Activated T-cell treated with anti-CD3 and anti-CD28 coated beads for 48 hours (primary cell): Measurements from ENCODE around the gene UNC5C.

ENCODE experiments used
- DNase-seq: peaks from one replicate; pipeline ENCODE4 v3.0.0-alpha.2; 2020; ENCODE audit warnings: low read depth

UNC5C gene

GRCh38 chr4:95398217-95398616 is 150.6 kb downstream of the UNC5C start:
- DNase-seq, result no peak

GRCh38 chr4:95394752-95395306 is 153.9 kb downstream of the UNC5C start:
- no peak for DNase-seq

- no peak for DNase-seq
These were observed 155.0 kb downstream of the UNC5C start for GRCh38 chr4:95393821-95394220.

GRCh38 chr4:95388911-95389310 is 159.9 kb downstream of the UNC5C start:
- DNase-seq, result no peak

- DNase-seq, result no peak
These were observed 161.1 kb downstream of the UNC5C start for GRCh38 chr4:95387719-95388118.

- no peak for DNase-seq
These were observed 162.4 kb downstream of the UNC5C start for GRCh38 chr4:95386410-95386809.

GRCh38 chr4:95381843-95382580 is 166.8 kb downstream of the UNC5C start:
- DNase-seq, result no peak

- no peak for DNase-seq
These were observed 169.1 kb downstream of the UNC5C start for GRCh38 chr4:95379633-95380032.

GRCh38 chr4:95377366-95377900 is 171.3 kb downstream of the UNC5C start:
- DNase-seq, result no peak

GRCh38 chr4:95371476-95372224 is 177.1 kb downstream of the UNC5C start:
- DNase-seq, result no peak

GRCh38 chr4:95367824-95368223 is 180.9 kb downstream of the UNC5C start:
- no peak for DNase-seq

GRCh38 chr4:95363966-95364365 is 184.8 kb downstream of the UNC5C start:
- DNase-seq, result no peak

GRCh38 chr4:95363559-95363925 is 185.2 kb downstream of the UNC5C start:
- DNase-seq, result no peak

- no peak for DNase-seq
These were observed 185.7 kb downstream of the UNC5C start for GRCh38 chr4:95362906-95363558.

- DNase-seq, result no peak
These were observed 186.7 kb downstream of the UNC5C start for GRCh38 chr4:95362066-95362465.

- DNase-seq, result no peak
These were observed 187.1 kb downstream of the UNC5C start for GRCh38 chr4:95361696-95361965.

GRCh38 chr4:95360906-95361695 is 187.7 kb downstream of the UNC5C start:
- DNase-seq, result no peak

- no peak for DNase-seq
These were observed 188.4 kb downstream of the UNC5C start for GRCh38 chr4:95360256-95360903.

- no peak for DNase-seq
These were observed 190.4 kb downstream of the UNC5C start for GRCh38 chr4:95358421-95358820.

GRCh38 chr4:95355021-95355420 is 193.8 kb downstream of the UNC5C start:
- no peak for DNase-seq

GRCh38 chr4:95348418-95348817 is 200.4 kb downstream of the UNC5C start:
- DNase-seq, result no peak
